Measurements from ENCODE around the gene MEI1.
"Not testable (repeated sequence)": the region's sequence is repeated elsewhere in the genome, so short reads cannot be mapped to it uniquely, and the experiment has no call there.

The MEI1 gene

GRCh38 chr22:41731609-41732008 is 32.3 kb downstream of the MEI1 start:
- CTCF ChIA-PET, result interaction anchor here (0.8 to 1.4 kb wide), 5 partner anchors 12 to 35 kb away, joined by 3 to 7 read pairs (median 3); no protein-coding TSS in a partner anchor
- no peak for DNase-seq (ENCODE audit: extremely low spot score)
- POLR2A ChIA-PET, result no interaction called here
- no peak for TF ChIP-seq CTCF (IDR thresholded peaks at IDR 0.05; ENCODE audit: control extremely low read depth, extremely low read depth, low read depth, missing control alignments)

DNA sequence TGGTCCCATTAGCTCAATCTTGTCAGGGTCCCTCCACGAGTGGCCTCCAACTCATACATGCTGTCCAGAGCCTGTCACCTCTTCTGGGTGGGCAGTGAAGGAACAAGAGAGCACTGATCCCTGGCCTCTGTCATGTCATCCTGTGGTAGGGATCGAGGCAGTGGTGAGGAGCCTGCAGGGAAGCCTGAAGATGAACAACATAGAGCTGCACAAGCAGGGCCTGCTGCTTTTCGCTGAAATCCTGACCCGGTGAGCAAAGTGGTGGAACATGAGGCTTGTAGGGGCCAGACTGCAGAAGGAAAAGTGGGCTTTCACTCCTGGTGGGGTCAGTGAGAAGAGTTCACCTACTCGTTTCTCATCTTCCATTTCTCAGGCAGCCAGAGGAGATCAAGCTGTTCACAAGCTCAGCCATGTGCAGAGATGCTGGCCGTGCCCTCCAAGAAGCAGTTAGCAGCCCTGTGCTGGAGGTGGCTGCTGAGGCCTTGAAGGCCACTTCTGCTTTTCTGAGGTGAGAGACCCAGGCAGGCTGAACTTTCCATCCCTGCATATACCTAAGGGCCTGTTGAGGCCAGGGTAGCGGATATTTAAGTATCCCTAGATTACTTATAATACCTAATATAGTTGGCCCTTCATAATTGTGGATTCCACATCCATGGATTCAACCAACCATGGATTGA is 32.9 kb downstream of the MEI1 start:
- CTCF ChIA-PET, result interaction anchor here (0.8 to 1.4 kb wide), 5 partner anchors 11 to 35 kb away, joined by 3 to 7 read pairs (median 3); no protein-coding TSS in a partner anchor
- TF ChIP-seq CTCF (IDR thresholded peaks at IDR 0.05; ENCODE audit: control extremely low read depth, extremely low read depth, low read depth, missing control alignments), result no peak
- peak; percentile 47 for DNase-seq (ENCODE audit: extremely low spot score)
- POLR2A ChIA-PET, result no interaction called here

- DNase-seq (ENCODE audit: extremely low spot score); POLR2A ChIA-PET: not testable (repeated sequence)
- CTCF ChIA-PET, result interaction anchor here (1.9 kb wide), 1 partner anchor 13 kb away, joined by 5 read pairs; no protein-coding TSS in a partner anchor
Observed at GRCh38 chr22:41733241-41733640, 33.9 kb downstream of the MEI1 start.

DNA sequence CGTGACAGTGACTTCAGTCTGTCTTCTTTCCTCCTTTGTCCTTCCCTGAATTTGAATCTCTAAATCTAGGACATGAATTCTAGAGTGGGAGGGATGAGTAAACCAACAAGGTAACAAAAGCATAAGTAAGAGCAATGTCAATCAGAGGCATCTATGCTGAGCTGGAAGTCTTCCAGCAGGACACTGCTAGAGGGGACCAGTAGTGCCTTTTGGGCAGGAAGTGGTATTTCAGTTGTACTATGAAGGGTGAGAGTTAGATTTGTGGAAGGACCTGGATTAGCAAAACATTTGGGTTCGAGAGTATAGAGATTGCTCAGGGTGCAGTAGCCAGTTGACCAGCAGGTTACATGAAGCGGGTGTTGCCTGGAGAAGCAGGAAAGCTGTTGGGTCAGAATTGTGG is 40.3 kb downstream of the MEI1 start:
- POLR2A ChIA-PET, result no interaction called here
- no peak for DNase-seq (ENCODE audit: extremely low spot score)
- CTCF ChIA-PET, result interaction anchor here (0.9 to 4.7 kb wide), 4 partner anchors 8 to 73 kb away, joined by 3 to 34 read pairs (median 6); no protein-coding TSS in a partner anchor
- TF ChIP-seq CTCF (IDR thresholded peaks at IDR 0.05; ENCODE audit: control extremely low read depth, extremely low read depth, low read depth, missing control alignments), result no peak

DNA sequence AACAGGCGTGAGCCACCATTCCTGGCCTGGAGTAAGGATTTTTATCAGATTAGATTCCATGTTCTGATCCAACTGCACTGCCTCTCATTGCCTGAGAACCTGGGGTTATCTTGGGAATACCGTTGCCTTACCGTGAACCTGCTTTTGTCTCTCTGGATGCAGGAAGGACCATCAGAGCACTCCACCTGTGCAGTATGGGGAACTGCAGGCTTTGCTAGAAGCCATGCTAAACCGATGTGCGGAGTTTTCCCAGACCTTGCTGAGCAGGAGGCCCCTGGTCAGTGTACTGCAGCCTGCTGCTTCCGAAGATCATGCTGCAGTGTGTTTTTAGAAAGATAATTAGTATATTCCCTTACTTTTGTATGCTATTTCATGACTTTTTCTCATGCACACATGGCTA is 43.6 kb downstream of the MEI1 start:
- no peak for DNase-seq (ENCODE audit: extremely low spot score)
- ChIA-PET CTCF (interaction anchor here (1.2 to 1.4 kb wide), 2 partner anchors 11 to 183 kb away, joined by 3 read pairs; no protein-coding TSS in a partner anchor), POLR2A (no interaction called here)
- TF ChIP-seq CTCF (IDR thresholded peaks at IDR 0.05; ENCODE audit: control extremely low read depth, extremely low read depth, low read depth, missing control alignments), result no peak

DNA sequence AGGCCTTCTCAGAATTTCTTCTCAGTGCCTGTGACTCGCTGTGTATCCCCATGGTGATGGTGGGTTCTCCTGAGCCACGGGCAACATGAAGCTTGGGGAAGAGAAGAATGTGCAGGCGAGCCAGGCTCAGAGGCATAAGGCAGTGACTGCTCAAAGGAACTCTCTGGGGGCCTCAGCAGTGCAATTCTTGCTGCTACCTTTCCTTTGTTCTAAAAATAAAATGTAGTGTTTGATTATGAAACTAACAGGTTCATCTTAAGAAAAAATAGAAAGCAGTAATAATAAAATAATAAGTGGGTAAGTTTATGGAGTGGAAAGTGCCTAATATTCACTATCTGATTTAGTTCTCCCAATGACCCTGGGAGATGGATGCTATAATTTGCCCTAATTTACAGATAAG is 46.7 kb downstream of the MEI1 start:
- ChIA-PET CTCF (interaction anchor here (1.1 to 5.2 kb wide), 32 partner anchors 9 to 694 kb away, joined by 3 to 34 read pairs (median 6); partner anchors contain the start of genes CCDC134, MEI1 and SREBF2), POLR2A (no interaction called here)
- no peak for DNase-seq (ENCODE audit: extremely low spot score)
- no peak for TF ChIP-seq CTCF (IDR thresholded peaks at IDR 0.05; ENCODE audit: control extremely low read depth, extremely low read depth, low read depth, missing control alignments)

Measured in GM10248 (cell line).